NB4 (cell line): ENCODE measurements around the gene ACTL7B.

Experiments
- CTCF ChIP-seq: IDR thresholded peaks from one replicate; pipeline ENCODE4 v1.5.1; 2012; ENCODE audit warnings: low read depth, low read length
- POLR2A ChIP-seq: IDR thresholded peaks from 2 replicates; pipeline ENCODE4 v1.6.1; 2011; ENCODE audit warnings: mild to moderate bottlenecking; ENCODE audit not compliant: insufficient read length; ENCODE audit errors: extremely low read depth

GRCh38 chr9:108854094-108854493, 1.7 kb downstream of the ACTL7B start:
- TF ChIP-seq POLR2A (no peak), CTCF (no peak)
